Measurements from ENCODE around the gene CD53.
"Not testable (repeated sequence)": the region's sequence is repeated elsewhere in the genome, so short reads cannot be mapped to it uniquely, and the experiment has no call there.

The CD53 gene

GRCh38 chr1:110872745-110873720 lies at the start of gene CD53:
Gene CD53 (plus strand): TSS chr1:110873148. CDS start chr1:110891409, 18,261 bp downstream.
- DNase-seq (ENCODE audit: low read depth, low spot score), result no peak

DNA sequence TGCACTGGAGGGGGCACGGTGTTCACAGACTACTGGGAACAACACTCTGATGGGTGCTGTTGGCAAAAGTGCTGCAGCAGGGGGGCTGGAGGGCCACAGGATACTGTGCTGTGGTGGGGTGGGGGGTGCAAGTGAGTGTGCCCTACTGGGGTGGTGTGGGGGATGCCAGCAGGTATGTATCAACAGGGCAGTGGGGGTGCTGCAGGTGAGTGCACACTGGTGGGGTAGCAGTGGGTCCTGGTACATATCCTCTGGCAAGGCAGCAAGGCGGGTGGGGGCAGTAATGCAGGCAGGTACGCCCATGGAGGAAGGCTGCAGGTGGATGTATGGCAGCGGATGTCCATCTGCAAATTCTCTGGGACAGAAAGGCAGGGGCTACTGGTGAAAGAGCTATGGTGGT lies 48.8 kb upstream of the CD53 start:
- no peak for DNase-seq (ENCODE audit: low read depth, low spot score)

DNA sequence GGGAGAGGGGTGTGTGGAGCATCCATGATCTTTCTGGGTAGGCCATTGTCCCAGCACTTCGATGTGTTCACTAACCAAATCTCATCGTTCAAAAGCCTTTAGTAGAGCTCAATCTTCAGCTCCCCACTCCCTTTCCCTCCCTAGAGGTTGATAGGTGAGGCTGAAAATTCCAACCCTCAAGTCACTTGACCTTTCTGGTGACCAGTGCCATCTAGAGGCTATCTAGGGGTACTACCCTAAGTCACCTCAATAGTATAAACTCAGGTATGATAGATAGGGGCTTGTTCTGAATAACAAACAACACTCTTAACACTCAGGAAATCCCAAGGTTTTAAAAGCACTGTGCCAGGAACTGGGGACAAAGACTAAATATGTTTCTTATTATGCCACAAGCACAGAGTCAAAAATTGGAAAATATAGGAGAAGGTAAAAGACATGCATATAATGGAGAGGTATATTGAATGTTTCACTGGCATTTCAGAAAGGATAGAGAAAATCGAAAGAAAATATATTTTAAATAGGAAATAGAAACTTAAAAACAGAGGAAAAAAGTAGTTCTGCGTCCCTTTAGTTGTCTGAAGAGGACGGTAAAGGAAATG lies 42.9 kb upstream of the CD53 start:
- DNase-seq (ENCODE audit: low read depth, low spot score), result peak; percentile 61

- DNase-seq (ENCODE audit: low read depth, low spot score), result not testable (repeated sequence)
Measured at GRCh38 chr1:110833779-110834178, 39.2 kb upstream of the CD53 start.

GRCh38 chr1:110846861-110847260 lies 26.1 kb upstream of the CD53 start:
- DNase-seq (ENCODE audit: low read depth, low spot score), result no peak

DNA sequence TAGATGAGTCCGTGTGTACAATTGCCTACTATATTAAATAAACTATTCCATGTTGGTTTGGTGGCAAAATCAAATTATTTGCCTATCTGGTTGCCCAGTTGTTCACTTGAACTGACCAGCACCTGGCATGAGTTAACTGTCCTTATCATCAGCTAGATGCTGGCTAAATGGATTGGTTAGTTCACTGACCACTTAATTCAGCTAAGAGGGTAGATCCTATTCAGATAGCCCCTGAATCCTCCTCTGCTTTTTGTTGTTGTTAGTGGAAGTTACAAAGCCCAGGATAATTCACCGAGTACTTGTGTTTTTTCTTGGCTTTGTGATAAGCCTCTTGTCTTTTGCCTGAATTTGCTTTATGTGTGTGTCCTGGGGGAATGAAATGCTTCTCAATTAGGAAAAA lies 22.8 kb upstream of the CD53 start:
- DNase-seq (ENCODE audit: low read depth, low spot score), result no peak

- DNase-seq (ENCODE audit: low read depth, low spot score), result no peak
Measured at GRCh38 chr1:110850627-110851026, 22.3 kb upstream of the CD53 start.

- DNase-seq (ENCODE audit: low read depth, low spot score), result no peak
Measured at GRCh38 chr1:110853135-110853534, 19.8 kb upstream of the CD53 start.

DNA sequence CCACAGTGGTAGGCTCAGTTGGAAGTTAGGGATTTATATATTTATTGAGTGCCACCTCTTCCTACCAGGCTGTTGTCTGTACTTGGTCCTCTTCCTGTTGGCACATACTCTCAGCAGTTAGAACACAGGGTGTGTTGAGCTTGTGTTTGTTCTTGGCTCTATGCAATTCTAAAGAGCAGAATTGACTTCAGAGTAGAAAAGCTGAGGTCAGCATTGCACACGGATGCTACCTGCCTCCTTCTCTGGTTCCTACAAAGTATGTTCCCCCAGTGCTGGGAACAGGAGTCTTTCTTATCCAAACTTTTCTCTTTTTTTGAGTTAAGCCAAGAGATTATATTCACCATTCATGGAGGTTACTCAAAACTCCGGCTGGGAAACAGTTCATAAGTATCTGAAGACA lies 16.5 kb upstream of the CD53 start:
- no peak for DNase-seq (ENCODE audit: low read depth, low spot score)

DNA sequence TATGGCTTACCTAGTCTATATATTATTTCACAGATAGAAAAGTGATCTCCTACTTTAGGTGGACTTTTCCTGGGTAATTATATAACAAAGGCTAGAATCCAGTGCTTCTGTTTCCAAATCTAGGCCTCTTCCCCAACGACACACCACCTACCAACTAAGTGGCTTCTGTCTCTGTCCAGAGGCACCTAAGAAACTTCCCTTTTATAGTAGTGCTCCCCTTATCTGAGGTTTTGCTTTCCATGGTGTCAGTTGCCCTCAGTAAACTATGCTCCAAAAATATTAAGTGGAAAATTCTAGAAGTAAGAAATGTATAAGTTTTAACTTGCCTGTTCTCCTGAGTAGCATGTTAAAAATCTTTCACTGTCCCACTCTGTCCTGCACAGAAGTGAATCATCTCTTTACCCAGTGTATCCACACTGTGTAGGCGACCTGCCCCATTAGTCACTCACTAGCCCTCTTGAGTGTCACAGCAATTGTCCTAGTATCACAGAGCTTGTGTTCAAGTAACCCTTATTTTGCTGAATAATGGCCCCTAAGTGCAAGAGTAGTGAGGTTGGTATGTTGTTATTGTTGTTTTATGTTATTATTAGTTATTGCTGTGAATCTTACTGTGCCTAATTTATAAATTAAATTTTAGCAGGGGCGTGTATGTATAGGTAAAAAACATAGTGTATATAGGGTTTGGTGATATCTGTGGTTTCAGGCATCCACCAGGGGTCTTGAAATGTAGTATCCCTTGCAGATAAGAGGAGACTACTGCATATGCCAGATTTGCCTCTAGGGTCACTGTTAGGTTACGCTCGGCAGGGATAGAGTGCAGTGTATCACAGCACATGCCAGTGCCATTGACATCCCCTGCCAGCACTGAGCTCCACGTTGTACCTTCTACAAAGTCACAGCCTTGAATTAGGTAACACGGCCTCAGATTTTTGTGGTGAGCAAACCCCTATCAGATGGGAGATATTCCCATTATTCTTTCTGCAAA lies 14.7 kb upstream of the CD53 start:
- no peak for DNase-seq (ENCODE audit: low read depth, low spot score)

- no peak for DNase-seq (ENCODE audit: low read depth, low spot score)
Measured at GRCh38 chr1:110859062-110859461, 13.9 kb upstream of the CD53 start.

DNA sequence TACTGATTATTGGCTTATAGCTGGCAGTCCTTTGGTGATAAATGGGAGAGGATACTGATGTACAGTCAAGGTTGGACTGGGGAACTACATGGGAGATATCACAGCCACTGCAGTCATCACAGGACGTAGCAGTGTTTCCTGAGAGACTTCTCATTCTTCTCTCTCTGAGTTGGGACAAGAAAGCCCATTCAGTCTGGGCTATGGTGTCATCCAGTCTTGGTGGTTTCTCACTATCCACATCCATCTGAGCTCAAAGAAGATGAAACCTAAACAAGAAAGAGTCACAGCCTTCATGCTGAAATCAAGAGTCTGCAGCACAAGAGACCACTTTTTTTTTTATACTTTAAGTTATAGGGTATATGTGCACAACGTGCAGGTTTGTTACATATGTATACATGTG lies 12.8 kb upstream of the CD53 start:
- DNase-seq (ENCODE audit: low read depth, low spot score), result no peak

DNA sequence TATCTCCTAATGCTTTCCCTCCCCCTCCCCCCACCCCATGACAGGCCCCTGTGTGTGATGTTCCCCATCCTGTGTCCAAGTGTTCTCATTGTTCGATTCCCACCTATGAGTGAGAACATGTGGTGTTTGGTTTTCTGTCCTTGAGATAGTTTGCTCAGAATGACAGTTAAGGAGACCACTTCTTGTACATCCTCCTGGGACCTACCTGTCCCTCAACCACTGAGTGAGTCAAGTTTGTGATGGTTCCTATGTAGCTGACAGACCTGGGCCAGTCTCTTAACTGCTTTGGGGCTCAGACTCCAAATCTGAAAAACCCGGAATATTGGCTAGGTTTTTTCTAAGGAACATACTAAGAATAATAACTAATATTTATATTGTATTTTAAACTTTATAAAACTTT lies 12.3 kb upstream of the CD53 start:
- not testable (repeated sequence) for DNase-seq (ENCODE audit: low read depth, low spot score)

DNA sequence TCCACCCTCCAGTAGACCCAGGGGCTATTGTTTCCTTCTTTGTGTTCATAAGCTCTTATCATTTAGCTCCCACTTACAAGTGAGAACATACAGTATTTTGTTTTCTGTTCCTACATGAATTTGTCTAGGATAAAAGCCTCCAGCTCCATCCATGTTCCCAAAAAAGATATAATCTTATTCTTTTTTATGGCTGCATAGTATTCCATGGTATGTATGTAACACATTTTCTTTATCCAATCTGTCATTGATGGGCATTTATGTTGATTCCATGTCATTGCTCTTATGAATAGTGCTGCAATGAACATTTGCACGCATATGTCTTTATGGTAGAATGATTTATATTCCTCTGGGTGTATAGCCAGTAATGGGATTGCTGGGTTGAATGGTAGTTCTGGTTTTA lies 11.0 kb upstream of the CD53 start:
- DNase-seq (ENCODE audit: low read depth, low spot score), result not testable (repeated sequence)

DNA sequence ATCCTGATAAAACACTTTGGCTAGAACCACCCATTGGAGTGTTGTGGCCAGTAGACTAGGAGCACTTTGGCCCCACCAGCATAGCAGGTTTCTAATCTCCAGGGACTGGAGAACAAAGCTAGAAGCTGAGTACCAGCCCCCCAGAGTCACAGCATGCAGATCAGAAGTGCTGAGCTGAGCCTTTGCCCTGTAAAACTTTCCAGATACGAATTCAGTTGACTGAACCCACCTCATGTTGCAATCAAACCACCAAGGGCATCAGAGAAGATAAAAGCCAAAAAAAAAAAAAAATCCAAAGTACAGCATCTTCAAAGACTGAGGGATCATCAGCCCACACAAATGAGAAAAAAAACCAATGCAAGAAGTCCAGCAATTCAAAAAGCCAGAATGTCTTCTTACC lies 8.7 kb upstream of the CD53 start:
- no peak for DNase-seq (ENCODE audit: low read depth, low spot score)

- no peak for DNase-seq (ENCODE audit: low read depth, low spot score)
Measured at GRCh38 chr1:110870721-110871388, 2.1 kb upstream of the CD53 start.

DNA sequence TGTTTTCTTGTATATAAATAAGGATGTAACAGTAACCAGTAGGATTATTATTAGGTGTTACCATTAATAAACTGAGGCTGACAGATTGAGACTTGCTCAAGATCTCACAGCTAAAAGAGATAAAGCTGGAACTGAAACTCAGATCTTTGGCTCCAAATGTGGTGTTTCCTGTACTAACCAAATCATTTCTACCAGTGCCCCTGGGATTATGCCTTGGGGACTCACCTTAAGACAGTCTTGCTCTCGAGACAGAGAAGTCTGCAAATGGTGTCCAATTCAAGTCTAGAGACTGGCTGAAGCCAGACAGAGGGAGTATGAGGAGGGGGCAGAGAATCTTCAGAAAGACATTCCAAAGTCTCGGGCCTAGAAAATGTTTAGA lies 593 bp upstream of the CD53 start:
- no peak for DNase-seq (ENCODE audit: low read depth, low spot score)

DNA sequence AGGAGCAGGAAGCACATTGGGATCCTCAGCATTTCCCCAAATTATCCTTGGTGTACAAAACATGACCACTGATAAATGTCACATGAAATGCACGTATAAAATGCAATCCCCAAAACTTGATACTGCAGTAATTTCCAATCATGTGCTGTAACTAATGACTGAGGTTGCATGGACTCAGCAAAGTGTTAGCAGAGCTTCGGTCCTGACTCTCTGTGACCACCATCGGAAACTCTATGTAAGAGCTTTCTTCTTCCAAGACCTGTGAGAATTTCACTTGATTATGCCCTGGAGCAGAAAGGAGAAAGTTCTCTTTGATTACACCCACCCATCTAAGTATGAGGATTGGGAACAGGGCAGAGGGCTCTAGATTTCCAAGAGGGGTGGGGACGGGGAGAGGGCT lies 908 bp downstream of the CD53 start:
- DNase-seq (ENCODE audit: low read depth, low spot score), result no peak

DNA sequence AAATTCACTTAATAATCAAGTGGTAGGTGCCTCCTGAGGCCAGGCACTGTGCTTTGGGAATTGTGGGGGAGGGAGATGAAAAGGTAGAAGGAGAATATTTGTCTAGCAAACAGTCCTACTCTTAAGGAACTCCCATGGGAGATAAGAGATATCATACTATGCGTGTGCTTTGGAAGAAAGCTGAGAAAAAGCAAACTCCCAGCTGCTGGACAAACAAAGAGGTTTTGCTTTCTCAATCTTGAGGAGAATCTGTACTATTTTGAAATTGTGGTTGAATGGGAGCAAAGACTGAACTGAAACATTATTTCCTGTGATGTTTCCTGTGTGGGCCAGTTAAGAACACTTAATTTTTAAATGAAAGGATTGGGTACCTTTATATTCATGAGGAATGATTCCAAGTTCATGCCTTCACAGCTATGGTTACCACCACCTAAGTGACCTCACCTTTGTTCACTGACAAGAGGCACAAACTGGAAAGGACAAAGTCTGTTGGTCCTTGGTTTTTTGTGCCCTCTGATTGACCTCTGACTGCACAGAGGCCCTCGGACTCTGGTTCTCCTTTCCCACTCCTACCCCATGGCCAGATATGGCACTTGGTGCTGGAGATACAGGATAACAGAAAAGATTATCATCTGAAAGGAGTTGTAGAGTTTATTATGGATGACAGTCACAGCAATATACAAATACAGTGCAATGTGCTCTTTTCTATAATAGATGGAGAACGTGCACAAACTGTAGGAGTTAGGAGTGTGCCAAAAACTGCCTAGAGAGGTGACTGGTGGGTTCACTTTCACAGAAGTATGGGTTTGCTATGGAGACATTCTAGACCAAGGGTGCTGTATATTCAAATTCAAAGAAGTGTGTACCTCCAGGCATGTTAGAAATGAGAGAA lies 1.6 kb downstream of the CD53 start:
- no peak for DNase-seq (ENCODE audit: low read depth, low spot score)

- DNase-seq (ENCODE audit: low read depth, low spot score), result no peak
Measured at GRCh38 chr1:110875216-110875731, 2.3 kb downstream of the CD53 start.
